ENCODE results near the gene SLC35A2. TPM values are rescaled to one million over a fixed set of nuclear protein-coding genes. Genes with fewer than 3 reads are reported as not detected.
"Not testable (repeated sequence)": the region's sequence is repeated elsewhere in the genome, so short reads cannot be mapped to it uniquely, and the experiment has no call there.

The SLC35A2 gene
- total RNA-seq, 1 donor from 2014 or later = 22.6 TPM

DNA sequence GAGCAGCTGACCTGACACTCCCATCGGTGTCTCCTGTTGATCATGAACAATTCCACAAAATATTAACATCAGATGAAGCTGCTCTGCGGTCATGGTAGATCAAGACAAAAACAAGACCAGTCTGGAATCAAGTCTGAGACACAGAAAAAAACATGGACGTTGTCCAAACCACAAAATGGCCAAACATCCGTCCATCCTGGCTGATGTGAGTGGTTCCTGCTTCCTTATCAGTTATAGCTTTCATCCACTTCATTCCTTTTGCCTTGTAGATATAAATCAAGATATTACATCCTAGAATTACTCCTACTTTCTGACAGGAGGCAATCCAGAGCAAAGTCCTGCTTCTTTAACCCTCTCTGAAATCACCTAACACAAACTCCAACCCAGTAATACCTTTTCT lies 47.2 kb downstream of the SLC35A2 start:
- TF ChIP-seq, protein P1, sequence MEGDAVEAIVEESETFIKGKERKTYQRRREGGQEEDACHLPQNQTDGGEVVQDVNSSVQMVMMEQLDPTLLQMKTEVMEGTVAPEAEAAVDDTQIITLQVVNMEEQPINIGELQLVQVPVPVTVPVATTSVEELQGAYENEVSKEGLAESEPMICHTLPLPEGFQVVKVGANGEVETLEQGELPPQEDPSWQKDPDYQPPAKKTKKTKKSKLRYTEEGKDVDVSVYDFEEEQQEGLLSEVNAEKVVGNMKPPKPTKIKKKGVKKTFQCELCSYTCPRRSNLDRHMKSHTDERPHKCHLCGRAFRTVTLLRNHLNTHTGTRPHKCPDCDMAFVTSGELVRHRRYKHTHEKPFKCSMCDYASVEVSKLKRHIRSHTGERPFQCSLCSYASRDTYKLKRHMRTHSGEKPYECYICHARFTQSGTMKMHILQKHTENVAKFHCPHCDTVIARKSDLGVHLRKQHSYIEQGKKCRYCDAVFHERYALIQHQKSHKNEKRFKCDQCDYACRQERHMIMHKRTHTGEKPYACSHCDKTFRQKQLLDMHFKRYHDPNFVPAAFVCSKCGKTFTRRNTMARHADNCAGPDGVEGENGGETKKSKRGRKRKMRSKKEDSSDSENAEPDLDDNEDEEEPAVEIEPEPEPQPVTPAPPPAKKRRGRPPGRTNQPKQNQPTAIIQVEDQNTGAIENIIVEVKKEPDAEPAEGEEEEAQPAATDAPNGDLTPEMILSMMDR (IDR thresholded peaks at IDR 0.05) = no peak
- Histone ChIP-seq H3K36me3 (no peaks in the 10 kb centered on the region), H3K9me3 (no peaks in the 10 kb centered on the region), H3K27me3 (no peaks in the 10 kb centered on the region), H3K4me3 (no peak overlapping the region), H3K27ac (no peak overlapping the region), H3K4me1 (no peaks in the 10 kb centered on the region)
- intact Hi-C loops (cut with DNase I) = no loop called here
- DNase-seq (no peak), ATAC-seq (no peak)

DNA sequence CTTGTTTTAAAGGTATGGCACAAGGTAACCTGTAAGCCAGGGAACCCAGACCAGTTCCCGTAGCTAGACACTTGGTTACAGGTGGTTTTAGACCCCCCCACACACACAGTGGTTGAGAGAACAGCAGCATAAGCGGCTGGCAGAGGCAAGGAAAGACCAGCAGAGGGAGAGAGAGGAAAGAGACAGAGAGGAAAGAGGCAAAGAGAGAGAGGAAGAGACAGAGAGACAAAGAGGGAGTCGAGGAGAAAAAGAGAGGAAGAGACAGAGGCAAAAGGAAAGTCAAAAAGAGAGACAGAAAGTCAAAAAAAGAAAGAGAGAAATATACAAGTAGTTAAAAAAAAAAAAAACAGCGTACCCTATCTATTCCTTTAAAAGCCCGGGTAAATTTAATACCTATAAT lies 56.5 kb downstream of the SLC35A2 start:
- Histone ChIP-seq H3K27ac (no peak overlapping the region), H3K27me3 (no peaks in the 10 kb centered on the region), H3K36me3 (no peaks in the 10 kb centered on the region), H3K4me1 (no peaks in the 10 kb centered on the region), H3K4me3 (no peak overlapping the region), H3K9me3 (no peaks in the 10 kb centered on the region)
- ATAC-seq (no peak), DNase-seq (no peak)
- intact Hi-C loops (cut with DNase I) = no loop called here
- TF ChIP-seq, protein P1 (IDR thresholded peaks at IDR 0.05) = no peak

DNA sequence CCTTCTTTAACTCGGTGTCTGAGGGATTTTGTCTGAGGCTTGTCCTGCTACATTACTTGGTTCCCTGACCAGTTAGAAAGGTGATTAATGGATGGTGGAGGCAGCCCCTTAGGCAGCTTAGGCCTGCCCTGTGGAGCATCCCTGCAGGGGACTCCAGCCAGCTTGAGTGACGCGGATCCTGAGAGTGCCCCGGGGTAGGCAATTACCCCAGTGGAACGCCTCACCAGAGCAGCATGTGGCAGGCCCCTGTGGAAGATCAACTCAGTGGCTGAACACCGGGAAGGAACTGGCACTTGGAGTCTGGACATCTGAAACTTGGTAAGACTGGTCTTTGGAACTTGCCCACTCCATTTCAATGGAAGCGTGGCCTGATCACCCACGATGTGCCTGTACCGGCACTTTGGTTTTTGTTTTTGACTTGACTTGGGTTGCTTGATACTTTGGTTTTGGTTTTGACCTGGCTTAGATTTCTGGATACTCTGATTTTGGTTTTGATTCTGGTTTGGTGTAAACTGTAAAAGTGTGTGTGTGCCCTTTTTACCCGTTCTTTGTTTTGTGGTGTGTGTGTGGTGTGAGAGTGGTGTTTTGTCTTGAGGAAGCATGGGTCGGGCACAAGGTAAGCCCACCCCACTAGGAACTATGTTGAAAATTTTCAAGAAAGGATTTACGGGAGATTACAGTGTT lies 57.2 kb downstream of the SLC35A2 start:
- H3K27ac ChIP-seq; H3K4me3 ChIP-seq; H3K9me3 ChIP-seq; H3K4me1 ChIP-seq; H3K27me3 ChIP-seq; intact Hi-C loops (cut with DNase I); DNase-seq; ATAC-seq; H3K36me3 ChIP-seq: not testable (repeated sequence)

DNA sequence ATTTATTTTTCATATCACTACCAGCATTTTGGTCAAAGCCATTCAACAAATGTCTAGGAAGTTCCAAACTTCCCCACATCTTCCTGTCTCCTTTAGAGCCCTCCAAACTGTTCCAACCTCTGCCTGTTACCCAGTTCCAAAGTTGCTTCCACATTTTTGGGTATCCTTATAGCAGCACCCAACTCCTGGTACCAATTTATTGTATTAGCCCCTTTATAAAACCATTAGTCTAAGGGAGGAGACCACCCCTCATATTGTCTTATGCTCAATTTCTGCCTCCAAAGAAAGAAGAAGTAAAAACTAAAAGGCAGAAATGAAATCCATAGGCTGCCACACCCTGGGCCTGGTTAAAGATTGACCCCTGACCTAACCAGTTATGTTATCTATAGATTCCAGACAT lies 58.0 kb downstream of the SLC35A2 start:
- H3K9me3 ChIP-seq; H3K36me3 ChIP-seq; DNase-seq; H3K4me3 ChIP-seq; intact Hi-C loops (cut with DNase I); H3K4me1 ChIP-seq; H3K27me3 ChIP-seq; H3K27ac ChIP-seq; ATAC-seq: not testable (repeated sequence)

Other genes starting within 250 kb of the SLC35A2 start
- 25.3 TPM for gene WAS, start 227.8 kb downstream of the SLC35A2 start, total RNA-seq
- 3.0 TPM for gene SUV39H1, start 214.9 kb downstream of the SLC35A2 start, total RNA-seq
- 2.6 TPM for gene GLOD5, start 149.9 kb downstream of the SLC35A2 start, total RNA-seq
- 0.87 TPM for gene GATA1, start 125.1 kb downstream of the SLC35A2 start, total RNA-seq
- gene HDAC6, start 109.6 kb downstream of the SLC35A2 start, total RNA-seq = 94.2 TPM
- gene ERAS, start 85.1 kb downstream of the SLC35A2 start, total RNA-seq = not detected
- 4.3 TPM for gene PCSK1N, start 76.0 kb downstream of the SLC35A2 start, total RNA-seq
- 32.9 TPM for gene TIMM17B, start 13.9 kb downstream of the SLC35A2 start, total RNA-seq
- 61.3 TPM for gene PQBP1, start 13.7 kb downstream of the SLC35A2 start, total RNA-seq
- 14.4 TPM for gene PIM2, start 7.4 kb upstream of the SLC35A2 start, total RNA-seq
- 42.6 TPM for gene OTUD5, start 46.0 kb upstream of the SLC35A2 start, total RNA-seq
- 1.2 TPM for gene KCND1, start 60.2 kb upstream of the SLC35A2 start, total RNA-seq
- gene GRIPAP1, start 90.6 kb upstream of the SLC35A2 start, total RNA-seq = 52.8 TPM
- 62.4 TPM for gene TFE3, start 131.7 kb upstream of the SLC35A2 start, total RNA-seq
- gene CCDC120, start 147.4 kb upstream of the SLC35A2 start, total RNA-seq = 10.8 TPM
- 17.3 TPM for gene PRAF2, start 162.4 kb upstream of the SLC35A2 start, total RNA-seq
- 63.2 TPM for gene WDR45, start 168.2 kb upstream of the SLC35A2 start, total RNA-seq
- gene GPKOW, start 212.1 kb upstream of the SLC35A2 start, total RNA-seq = 19.3 TPM